ENCODE results near the gene PRKG1.

The PRKG1 gene

DNA sequence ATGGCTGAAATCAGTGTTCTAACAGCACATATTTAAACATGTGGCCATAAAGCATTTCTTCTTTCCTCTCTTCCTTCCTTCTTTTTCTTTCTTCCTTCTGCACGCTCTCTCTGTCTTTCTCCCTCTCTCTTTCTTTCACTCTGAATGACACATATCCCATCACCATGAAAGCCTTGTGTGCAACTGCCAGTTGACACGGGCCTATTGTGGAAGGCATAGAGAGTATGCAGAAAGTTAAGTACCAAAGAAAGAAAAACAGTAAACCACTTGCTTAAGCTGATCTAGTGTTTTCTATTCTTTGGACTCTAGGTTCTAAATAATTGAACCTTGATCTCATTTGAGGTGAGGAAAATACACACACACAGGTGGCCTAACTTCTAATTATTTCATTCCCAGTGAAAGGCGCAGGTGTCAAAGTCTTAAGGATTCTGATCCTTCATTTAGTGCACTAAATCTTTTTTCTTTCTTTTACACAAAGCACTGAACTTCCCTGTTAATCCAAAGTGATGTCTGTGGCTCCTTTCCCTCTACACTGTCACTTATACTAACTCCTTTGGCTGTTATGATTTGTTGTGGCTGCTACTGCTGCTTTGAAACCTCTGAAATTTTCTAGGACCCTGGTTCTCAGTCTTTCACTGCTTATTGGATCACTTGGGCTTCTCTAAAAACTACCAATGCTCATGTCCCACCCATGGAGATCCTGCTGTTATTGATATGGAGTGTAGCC is 1257.5 kb downstream of the PRKG1 start:
- H3K4me3 ChIP-seq (ENCODE audit: low read depth, low read length) = no peak overlapping the region
- TF ChIP-seq, protein P1, sequence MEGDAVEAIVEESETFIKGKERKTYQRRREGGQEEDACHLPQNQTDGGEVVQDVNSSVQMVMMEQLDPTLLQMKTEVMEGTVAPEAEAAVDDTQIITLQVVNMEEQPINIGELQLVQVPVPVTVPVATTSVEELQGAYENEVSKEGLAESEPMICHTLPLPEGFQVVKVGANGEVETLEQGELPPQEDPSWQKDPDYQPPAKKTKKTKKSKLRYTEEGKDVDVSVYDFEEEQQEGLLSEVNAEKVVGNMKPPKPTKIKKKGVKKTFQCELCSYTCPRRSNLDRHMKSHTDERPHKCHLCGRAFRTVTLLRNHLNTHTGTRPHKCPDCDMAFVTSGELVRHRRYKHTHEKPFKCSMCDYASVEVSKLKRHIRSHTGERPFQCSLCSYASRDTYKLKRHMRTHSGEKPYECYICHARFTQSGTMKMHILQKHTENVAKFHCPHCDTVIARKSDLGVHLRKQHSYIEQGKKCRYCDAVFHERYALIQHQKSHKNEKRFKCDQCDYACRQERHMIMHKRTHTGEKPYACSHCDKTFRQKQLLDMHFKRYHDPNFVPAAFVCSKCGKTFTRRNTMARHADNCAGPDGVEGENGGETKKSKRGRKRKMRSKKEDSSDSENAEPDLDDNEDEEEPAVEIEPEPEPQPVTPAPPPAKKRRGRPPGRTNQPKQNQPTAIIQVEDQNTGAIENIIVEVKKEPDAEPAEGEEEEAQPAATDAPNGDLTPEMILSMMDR (IDR thresholded peaks at IDR 0.05; ENCODE audit: insufficient read depth, low read depth, low read length, missing control alignments) = no peak
- no peak for DNase-seq (ENCODE audit: low read depth)

GRCh38 chr10:52332815-52333214 is 1258.5 kb downstream of the PRKG1 start:
- no peak for DNase-seq (ENCODE audit: low read depth)
- TF ChIP-seq, protein P1 (IDR thresholded peaks at IDR 0.05; ENCODE audit: insufficient read depth, low read depth, low read length, missing control alignments) = no peak

DNA sequence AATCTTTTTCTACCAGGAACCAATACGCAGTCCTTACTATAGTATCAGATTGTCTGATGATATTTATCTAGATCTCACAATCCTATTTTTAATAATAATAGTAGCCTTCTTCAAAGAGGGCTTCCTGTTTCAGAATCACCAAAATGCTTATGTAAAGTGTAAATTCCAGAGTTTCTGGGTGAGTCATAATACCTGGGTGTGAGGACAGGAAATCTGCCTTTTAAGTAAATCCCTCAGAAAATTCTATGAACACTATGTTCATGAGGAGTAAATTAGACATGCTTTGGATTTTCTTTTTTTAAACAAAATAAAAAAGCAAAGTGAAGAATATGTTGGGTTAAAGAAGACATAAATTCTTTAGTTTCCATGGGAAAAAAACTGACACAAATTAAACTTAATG is 1260.3 kb downstream of the PRKG1 start:
- TF ChIP-seq, protein P1 (IDR thresholded peaks at IDR 0.05; ENCODE audit: insufficient read depth, low read depth, low read length, missing control alignments) = no peak
- no peak overlapping the region for H3K4me3 ChIP-seq (ENCODE audit: low read depth, low read length)
- DNase-seq (ENCODE audit: low read depth) = no peak

More at GRCh38 chr10:52332815-52333214, 1258.5 kb downstream of the PRKG1 start:
- no peak overlapping the region for H3K4me3 ChIP-seq (ENCODE audit: low read depth, low read length)

DNA sequence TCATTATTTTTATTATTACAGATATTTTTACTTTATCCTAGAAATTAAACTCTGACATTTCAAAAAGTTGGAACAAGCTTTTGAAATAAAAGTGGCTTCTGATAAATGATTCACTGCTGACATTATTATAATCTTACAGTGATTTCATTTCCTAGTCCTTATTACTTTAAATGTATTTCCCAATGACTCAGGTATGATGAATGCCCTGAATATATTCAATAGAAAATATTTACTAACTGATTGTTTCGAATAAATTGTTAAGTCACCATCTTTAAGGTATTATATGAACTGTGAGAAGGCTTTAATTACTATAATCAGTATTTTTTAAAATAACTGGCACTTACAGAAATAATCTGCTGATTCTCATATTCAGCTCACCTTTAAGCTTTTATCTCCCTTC is 1261.4 kb downstream of the PRKG1 start:
- DNase-seq (ENCODE audit: low read depth) = no peak
- TF ChIP-seq, protein P1 (IDR thresholded peaks at IDR 0.05; ENCODE audit: insufficient read depth, low read depth, low read length, missing control alignments) = no peak
- no peak overlapping the region for H3K4me3 ChIP-seq (ENCODE audit: low read depth, low read length)

DNA sequence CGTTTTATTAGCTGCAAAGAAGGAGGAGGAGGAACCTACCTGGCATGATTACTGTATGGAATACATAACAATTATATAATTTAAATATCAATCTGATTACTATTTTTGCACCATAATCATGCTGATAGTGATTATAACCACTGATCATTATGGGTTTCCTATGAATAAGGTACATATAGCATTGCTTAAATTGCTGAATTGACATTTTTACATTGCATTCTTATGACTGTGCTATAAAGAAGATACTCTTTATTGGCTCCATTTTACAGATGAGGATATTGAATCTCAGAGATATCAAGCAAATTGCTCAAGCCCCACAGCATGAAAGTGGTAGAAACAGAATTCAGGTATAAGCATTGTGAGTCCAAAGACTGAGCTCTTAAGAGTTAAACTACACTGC is 1262.9 kb downstream of the PRKG1 start:
- H3K4me3 ChIP-seq (ENCODE audit: low read depth, low read length) = no peak overlapping the region
- TF ChIP-seq, protein P1 (IDR thresholded peaks at IDR 0.05; ENCODE audit: insufficient read depth, low read depth, low read length, missing control alignments) = no peak
- no peak for DNase-seq (ENCODE audit: low read depth)

DNA sequence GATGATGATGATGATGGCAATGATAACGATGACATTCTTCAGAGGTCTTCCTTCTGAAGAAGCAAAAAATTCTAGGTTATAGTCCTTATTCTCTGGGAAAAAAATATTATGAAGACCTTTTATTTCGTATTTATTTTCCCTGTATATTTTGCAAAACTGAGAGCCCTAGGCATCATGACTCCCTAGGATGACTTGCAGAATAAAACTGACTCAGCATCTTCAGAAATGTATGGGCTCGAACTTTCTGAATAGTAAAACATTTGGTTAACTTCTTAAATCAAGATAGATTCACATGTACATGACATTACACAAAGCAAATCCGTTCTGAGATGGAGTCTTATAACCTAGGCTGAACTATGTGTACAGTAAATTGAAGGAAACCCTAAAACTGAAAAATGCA is 1269.2 kb downstream of the PRKG1 start:
- TF ChIP-seq, protein P1 (IDR thresholded peaks at IDR 0.05; ENCODE audit: insufficient read depth, low read depth, low read length, missing control alignments) = no peak
- no peak overlapping the region for H3K4me3 ChIP-seq (ENCODE audit: low read depth, low read length)
- DNase-seq (ENCODE audit: low read depth) = no peak
